Stomach smooth muscle (tissue), 2 donors: ENCODE measurements around the gene ADGRB2.

Source experiments
- H3K27ac ChIP-seq: one replicate; pipeline ENCODE4 v1.7.0; 2013; ENCODE audit warnings: mild to moderate bottlenecking, low read length, inconsistent platforms
- H3K27me3 ChIP-seq, 2 donors: one replicate each; pipeline ENCODE4 v1.7.0; 2013; ENCODE audit warnings: low read length in 2 of 2; ENCODE audit not compliant: insufficient read depth in 2 of 2, control insufficient read depth in 1 of 2
- H3K36me3 ChIP-seq, 2 donors: one replicate each; pipeline ENCODE4 v1.7.0; 2013; ENCODE audit warnings: low read length in 2 of 2; ENCODE audit not compliant: control insufficient read depth in 2 of 2, insufficient read depth in 2 of 2
- H3K4me1 ChIP-seq: one replicate; pipeline ENCODE4 v1.7.0; 2013; ENCODE audit warnings: low read length; ENCODE audit not compliant: control insufficient read depth, insufficient read depth
- H3K4me3 ChIP-seq, 2 donors: one replicate each; pipeline ENCODE4 v1.7.0; 2013; ENCODE audit warnings: low read length in 2 of 2
- H3K9ac ChIP-seq, 2 donors: one replicate each; pipeline ENCODE4 v1.7.0; 2013; ENCODE audit warnings: low read length in 2 of 2, mild to moderate bottlenecking in 1 of 2
- H3K9me3 ChIP-seq, 2 donors: one replicate each; pipeline ENCODE4 v1.7.0; 2013; ENCODE audit warnings: low read length in 2 of 2; ENCODE audit not compliant: control insufficient read depth in 2 of 2
- donor health status: healthy.
- donor health status: Pancreatic carcinoma.

The ADGRB2 gene

GRCh38 chr1:31800674-31800967, 36.5 kb upstream of the ADGRB2 start:
- Histone ChIP-seq H3K4me1 (no peaks in the 10 kb centered on the region), H3K4me3 (no peak overlapping the region), H3K27ac (no peak overlapping the region), H3K9ac (no peak overlapping the region), H3K36me3 (no peaks in the 10 kb centered on the region), H3K9me3 (no peaks in the 10 kb centered on the region), H3K27me3 (peaks cover 5 to 18% of the 10 kb centered on the region in 2 donors)

- Histone ChIP-seq H3K36me3 (no peaks in the 10 kb centered on the region), H3K27ac (no peak overlapping the region), H3K4me3 (no peak overlapping the region), H3K9me3 (no peaks in the 10 kb centered on the region), H3K27me3 (peaks cover 5 to 18% of the 10 kb centered on the region in 2 donors), H3K4me1 (no peaks in the 10 kb centered on the region), H3K9ac (no peak overlapping the region)
Measured at GRCh38 chr1:31799895-31800673, 35.9 kb upstream of the ADGRB2 start.

- Histone ChIP-seq H3K36me3 (no peaks in the 10 kb centered on the region), H3K4me1 (no peaks in the 10 kb centered on the region), H3K27ac (no peak overlapping the region), H3K9ac (no peak overlapping the region), H3K4me3 (no peak overlapping the region), H3K27me3 (peaks cover 5 to 18% of the 10 kb centered on the region in 2 donors), H3K9me3 (no peaks in the 10 kb centered on the region)
Measured at GRCh38 chr1:31799196-31799894, 35.2 kb upstream of the ADGRB2 start.

GRCh38 chr1:31798433-31799195, 34.5 kb upstream of the ADGRB2 start:
- Histone ChIP-seq H3K36me3 (no peaks in the 10 kb centered on the region), H3K27me3 (peaks cover 5 to 18% of the 10 kb centered on the region in 2 donors), H3K4me3 (no peak overlapping the region), H3K9ac (no peak overlapping the region), H3K4me1 (no peaks in the 10 kb centered on the region), H3K9me3 (no peaks in the 10 kb centered on the region), H3K27ac (no peak overlapping the region)

GRCh38 chr1:31798086-31798432, 33.9 kb upstream of the ADGRB2 start:
- Histone ChIP-seq H3K4me3 (no peak overlapping the region), H3K27ac (no peak overlapping the region), H3K36me3 (no peaks in the 10 kb centered on the region), H3K9ac (no peak overlapping the region), H3K4me1 (no peaks in the 10 kb centered on the region), H3K27me3 (peaks cover 5 to 21% of the 10 kb centered on the region in 2 donors), H3K9me3 (no peaks in the 10 kb centered on the region)

- H3K27me3 ChIP-seq = peaks cover 5 to 22% of the 10 kb centered on the region in 2 donors
- no peaks in the 10 kb centered on the region for H3K36me3 ChIP-seq
- no peak overlapping the region for H3K4me3 ChIP-seq
- H3K9me3 ChIP-seq = no peaks in the 10 kb centered on the region
- no peak overlapping the region for H3K27ac ChIP-seq
- H3K9ac ChIP-seq = no peak overlapping the region
- H3K4me1 ChIP-seq = no peaks in the 10 kb centered on the region
Measured at GRCh38 chr1:31797216-31797615, 33.1 kb upstream of the ADGRB2 start.

- Histone ChIP-seq H3K9ac (no peak overlapping the region), H3K27ac (no peak overlapping the region), H3K27me3 (peaks cover 5 to 22% of the 10 kb centered on the region in 2 donors), H3K36me3 (no peaks in the 10 kb centered on the region), H3K4me1 (no peaks in the 10 kb centered on the region), H3K9me3 (no peaks in the 10 kb centered on the region), H3K4me3 (no peak overlapping the region)
Measured at GRCh38 chr1:31796707-31797106, 32.6 kb upstream of the ADGRB2 start.

GRCh38 chr1:31795801-31796621, 31.9 kb upstream of the ADGRB2 start:
- peaks cover 5 to 22% of the 10 kb centered on the region in 2 donors for H3K27me3 ChIP-seq
- H3K4me3 ChIP-seq = no peak overlapping the region
- H3K27ac ChIP-seq = no peak overlapping the region
- H3K4me1 ChIP-seq = no peaks in the 10 kb centered on the region
- no peaks in the 10 kb centered on the region for H3K9me3 ChIP-seq
- no peak overlapping the region for H3K9ac ChIP-seq
- no peaks in the 10 kb centered on the region for H3K36me3 ChIP-seq

GRCh38 chr1:31795096-31795675, 31.0 kb upstream of the ADGRB2 start:
- Histone ChIP-seq H3K4me1 (no peaks in the 10 kb centered on the region), H3K27me3 (peaks cover 5 to 22% of the 10 kb centered on the region in 2 donors), H3K9ac (no peak overlapping the region), H3K27ac (no peak overlapping the region), H3K4me3 (no peak overlapping the region), H3K9me3 (no peaks in the 10 kb centered on the region), H3K36me3 (no peaks in the 10 kb centered on the region)
